ENCODE results near the gene NUTF2. TPM values are rescaled to one million over a fixed set of nuclear protein-coding genes. Genes with fewer than 3 reads are reported as not detected.

The NUTF2 gene
- total and polyA plus RNA-seq, 10 of the 15 experiments (the other 5 are each of a cell fraction or from before 2014, with no cell fraction given) = 116 to 342 (median 202) TPM

- FAIRE-seq = no peak
- RAD21 ChIA-PET (ENCODE audit: unreplicated experiment) = no interaction called here
- SMC1A ChIA-PET (ENCODE audit: uncharacterized antibody, unreplicated experiment) = no interaction called here
- Histone ChIP-seq H3K4me3 (no peak overlapping the region), H3K4me2 (ENCODE audit: control insufficient read depth, insufficient read depth) (no peak overlapping the region), H3K4me1 (ENCODE audit: control insufficient read depth, insufficient read depth, low read length) (no peaks in the 10 kb centered on the region), H3K9me3 (replicated peaks; ENCODE audit: control insufficient read depth, insufficient read depth, low read length) (no peaks in the 10 kb centered on the region), H3K36me3 (ENCODE audit: control insufficient read depth in 2 of 2, insufficient read depth in 2 of 2, low read length in 1 of 2) (peaks cover 3 to 4% of the 10 kb centered on the region in 2 experiments; a peak in 3 of 4 replicates), H4K20me1 (ENCODE audit: control insufficient read depth, insufficient read depth) (no peaks in the 10 kb centered on the region; the same call in 1 of the 2 replicates), H3K27ac (ENCODE audit: control insufficient read depth, insufficient read depth) (no peak overlapping the region), H3K9ac (ENCODE audit: control insufficient read depth, insufficient read depth, low read length) (no peak overlapping the region), H3K79me2 (ENCODE audit: control insufficient read depth, insufficient read depth, low read length) (no peaks in the 10 kb centered on the region), H2AFZ (ENCODE audit: control insufficient read depth, low read depth, low read length) (no peak overlapping the region), H3K27me3 (replicated peaks in 1 of 2; ENCODE audit: control insufficient read depth in 2 of 2, insufficient read depth in 2 of 2, low read length in 1 of 2) (no peaks in the 10 kb centered on the region)
- BruUV-seq (replicated peaks) = no TSS peak
- POLR2A ChIA-PET = no interaction called here
- in situ Hi-C loops (cut with MboI) (no loop called here), intact Hi-C loops (cut with micrococcal nuclease; ENCODE audit: unreplicated experiment) (no loop called here)
- WGBS (ENCODE audit: insufficient coverage, insufficient replicate concordance, low lambda C conversion rate, missing lambda C conversion rate) = 94% methylated on average over 14 of the region's 14 CpGs
- DNase-seq (ENCODE audit: low read depth, low spot score) = no peak
- TF ChIP-seq SIN3A (IDR thresholded peaks at IDR 0.05; ENCODE audit: low read depth, low read length) (no peak), ZNF687 (IDR thresholded peaks at IDR 0.05) (no peak), MYB (IDR thresholded peaks at IDR 0.05; ENCODE audit: borderline replicate concordance, low read depth, low read length) (no peak), NBN (IDR thresholded peaks at IDR 0.05) (no peak), POLR2AphosphoS5 (IDR thresholded peaks at IDR 0.05; ENCODE audit: low read length) (no peak), MAX (IDR thresholded peaks at IDR 0.05; ENCODE audit: low read depth, low read length) (no peak)
- CTCF ChIA-PET = interaction anchor here (0.6 to 3.1 kb wide), 2 partner anchors 10 to 16 kb away, joined by 3 to 20 read pairs; no protein-coding TSS in a partner anchor
- ATAC-seq = no peak
Observed at GRCh38 chr16:67825906-67826305, 20.8 kb upstream of the NUTF2 start.

Measured in GM12878 (cell line).